H1 (cell line): ENCODE data around the gene MAST1. TPM values are rescaled to one million over a fixed set of nuclear protein-coding genes. Genes with fewer than 3 reads are reported as not detected.

ENCODE experiments used
- ATF2 ChIP-seq: IDR thresholded peaks from 2 replicates; pipeline ENCODE4 v1.6.1; 2012; ENCODE audit warnings: low read length, inconsistent platforms
- CHD1 ChIP-seq: IDR thresholded peaks from 2 replicates; pipeline ENCODE4 v1.6.1; 2012; ENCODE audit warnings: low read depth, low read length, improper control_type of control experiment
- CHD7 ChIP-seq: fragments of 300-600 bp; sonication (generic); IDR thresholded peaks from 2 replicates; pipeline ENCODE4 v1.7.1; 2012; ENCODE audit warnings: low read length, moderate library complexity, mild to moderate bottlenecking, inconsistent platforms; ENCODE audit not compliant: insufficient replicate concordance
- CTCF ChIP-seq, 3 experiments: IDR thresholded peaks; 1 replicate in 2 of 3; 2 replicates in 1 of 3; pipeline versions ENCODE4 v1.5.1 to v1.6.1; 2011; ENCODE audit warnings: low read length in 3 of 3, mild to moderate bottlenecking in 3 of 3, inconsistent platforms in 2 of 3, low read depth in 1 of 3, moderate library complexity in 1 of 3; ENCODE audit not compliant: insufficient read depth in 1 of 3; ENCODE audit errors: control extremely low read depth in 1 of 3
- TCF12 ChIP-seq: IDR thresholded peaks from 2 replicates; pipeline ENCODE4 v1.6.1; 2011; ENCODE audit warnings: low read depth, mild to moderate bottlenecking, low read length
- polyA plus RNA-seq, 7 experiments: library from polyadenylated mRNA; depleted of rRNA in 3 of 7; stranded (reverse) in 5 of 7; unstranded in 2 of 7; fragments of >200 nt in 5 of 7; fragments of 200-250 nt in 2 of 7; gene quantifications; 1 replicate in 5 of 7; 2 replicates in 1 of 7; 4 replicates in 1 of 7; pipeline versions ENCODE4 v1.2.1 to v1.2.3, GENCODE V29; 2011 to 2013; ENCODE audit warnings: missing spikeins in 2 of 7, mixed read lengths in 2 of 7
- total RNA-seq: library from RNA; stranded (reverse); fragmentation: NEBNext Ultra II Directional; extraction: Animal tissue kit (Norgen Biotek cat#: 25700); gene quantifications from 2 replicates; pipeline ENCODE4 v1.2.1, GENCODE V29; 2021

Gene MAST1
- total and polyA plus RNA-seq, 2 of the 8 experiments (the other 6 are each of a cell fraction or from before 2014, with no cell fraction given): 15.6 to 28.3 TPM

- no peak for TF ChIP-seq CHD7
- no peak for TF ChIP-seq CHD1
- TF ChIP-seq ATF2: no peak
- TF ChIP-seq TCF12: no peak
- no peak for TF ChIP-seq CTCF (IDR thresholded peaks at IDR 0.05; ENCODE audit: control extremely low read depth in 1 of 3, insufficient read depth in 1 of 3, low read depth in 1 of 3, low read length in 3 of 3)
These were observed 44.8 kb upstream of the MAST1 start (continued) for GRCh38 chr19:12793290-12794195.
